ENCODE measurements around the gene FAM13A. TPM values are rescaled to one million over a fixed set of nuclear protein-coding genes. Genes with fewer than 3 reads are reported as not detected.
A peak's percentile ranks its signal among the peaks of the same experiment; 100 is the strongest.

FAM13A gene
- total and polyA plus RNA-seq, 2 of the 8 experiments (the other 6 are each of a cell fraction or from before 2014, with no cell fraction given), result 7.1 to 16.5 TPM

GRCh38 chr4:88761342-88761741 is 295.6 kb downstream of the FAM13A start:
- H3K36me3 ChIP-seq (ENCODE audit: control insufficient read depth in 2 of 4, insufficient read depth in 4 of 4, low read length in 3 of 4), result no peaks in the 10 kb centered on the region
- no peak overlapping the region for H3K27ac ChIP-seq (ENCODE audit: low read depth, low read length)
- no peak overlapping the region for H2AFZ ChIP-seq (ENCODE audit: low read length)
- H3K27me3 ChIP-seq (replicated peaks in 1 of 4; ENCODE audit: control insufficient read depth in 3 of 4, extremely low read depth in 1 of 4, insufficient read depth in 3 of 4, low read length in 3 of 4), result no peaks in the 10 kb centered on the region
- no peak overlapping the region for H2BK15ac ChIP-seq (ENCODE audit: low read length)
- H3K79me1 ChIP-seq (ENCODE audit: low read depth, low read length), result no peaks in the 10 kb centered on the region
- H3K23me2 ChIP-seq (ENCODE audit: low read depth, low read length), result no peaks in the 10 kb centered on the region
- no peaks in the 10 kb centered on the region for H3K79me2 ChIP-seq (ENCODE audit: control insufficient read depth in 1 of 2, insufficient read depth in 2 of 2, low read length in 2 of 2)
- peaks cover 0 to 3% of the 10 kb centered on the region in 2 experiments for H4K20me1 ChIP-seq (replicated peaks in 1 of 2; ENCODE audit: control insufficient read depth in 1 of 2, insufficient read depth in 2 of 2, low read length in 2 of 2)
- DNase-seq (ENCODE audit: low read depth in 1 of 2, low spot score in 2 of 2) (no peak), FAIRE-seq (no peak)
- no peak overlapping the region for H3K4me3 ChIP-seq (ENCODE audit: extremely low read depth in 1 of 4, insufficient read depth in 2 of 4, low read depth in 3 of 4, low read length in 4 of 4)
- no peak overlapping the region for H4K8ac ChIP-seq (ENCODE audit: extremely low read depth, insufficient read depth, low read length)
- H3K23ac ChIP-seq (ENCODE audit: insufficient read length), result no peak overlapping the region
- POLR2A ChIA-PET (ENCODE audit: partially characterized antibody), result no interaction called here
- no peak overlapping the region for H3K4ac ChIP-seq (replicated peaks; ENCODE audit: insufficient read length, low read depth, low read length)
- H2BK5ac ChIP-seq (ENCODE audit: low read depth, low read length), result no peak overlapping the region
- H2BK20ac ChIP-seq (ENCODE audit: low read length), result no peak overlapping the region
- H3K18ac ChIP-seq (ENCODE audit: extremely low read depth, low read length), result no peak overlapping the region
- H4K91ac ChIP-seq (replicated peaks; ENCODE audit: insufficient read length, low read length), result no peak overlapping the region
- peak overlapping the region; percentile 87; the same call in 1 of the 2 replicates for H2AK5ac ChIP-seq (ENCODE audit: low read depth, low read length)
- H4K5ac ChIP-seq (ENCODE audit: insufficient read length, low read depth, low read length), result no peak overlapping the region
- CTCF ChIA-PET (ENCODE audit: partially characterized antibody), result no interaction called here
- no peaks in the 10 kb centered on the region for H3K9me3 ChIP-seq (ENCODE audit: insufficient read depth in 2 of 2, low read depth in 1 of 2, low read length in 1 of 2)
- no peak overlapping the region for H2BK120ac ChIP-seq (replicated peaks; ENCODE audit: low read depth, low read length)
- WGBS, 2 experiments (ENCODE audit: extremely low coverage in 1 of 2, insufficient coverage in 1 of 2, insufficient read length in 1 of 2, insufficient replicate concordance in 2 of 2, low coverage in 1 of 2, low lambda C conversion rate in 2 of 2, missing lambda C conversion rate in 1 of 2), result 77% methylated on average over 3 of the region's 3 CpGs; no CpG with 5 or more reads in 1 of the 2 experiments
- H3K14ac ChIP-seq (ENCODE audit: insufficient read length), result no peak overlapping the region
- no peak overlapping the region for H3K56ac ChIP-seq (replicated peaks; ENCODE audit: insufficient read length, low read depth, low read length)
- no peak overlapping the region for H3K9ac ChIP-seq (replicated peaks in 1 of 4; ENCODE audit: extremely low read depth in 1 of 4, low read depth in 3 of 4, low read length in 3 of 4)
- H3K4me1 ChIP-seq (replicated peaks in 1 of 4; ENCODE audit: control insufficient read depth in 3 of 4, insufficient read depth in 4 of 4, low read length in 3 of 4), result peaks cover 3 to 11% (median 8%) of the 10 kb centered on the region in 4 experiments; a peak in 4 of 7 replicates
- no peak overlapping the region for H2BK12ac ChIP-seq (ENCODE audit: low read depth, low read length)
- H3K4me2 ChIP-seq (ENCODE audit: insufficient read depth in 1 of 2, low read depth in 2 of 2, low read length in 2 of 2), result no peak overlapping the region
- TF ChIP-seq SP2 (IDR thresholded peaks at IDR 0.05; ENCODE audit: low read length) (no peak), SUZ12 (IDR thresholded peaks at IDR 0.05; ENCODE audit: low read length) (no peak), HDAC2 (IDR thresholded peaks at IDR 0.05; ENCODE audit: borderline replicate concordance in 1 of 2, low read depth in 2 of 2, low read length in 2 of 2) (no peak), E2F6 (IDR thresholded peaks at IDR 0.05) (no peak), SP4 (IDR thresholded peaks at IDR 0.05; ENCODE audit: low read length) (no peak), ATF3 (IDR thresholded peaks at IDR 0.05; ENCODE audit: insufficient read depth, low read depth, low read length) (no peak), POLR2A (IDR thresholded peaks at IDR 0.05; ENCODE audit: control extremely low read depth in 1 of 2, low read depth in 2 of 2, low read length in 2 of 2) (no peak), USF2 (IDR thresholded peaks at IDR 0.05; ENCODE audit: low read length) (no peak), KDM1A (IDR thresholded peaks at IDR 0.05; ENCODE audit: borderline replicate concordance, low read length) (no peak), RBBP5 (IDR thresholded peaks at IDR 0.05; ENCODE audit: borderline replicate concordance, low read depth, low read length) (no peak), BRCA1 (IDR thresholded peaks at IDR 0.05; ENCODE audit: low read depth, low read length) (no peak), NRF1 (IDR thresholded peaks at IDR 0.05; ENCODE audit: low read depth, low read length) (no peak), TEAD4 (IDR thresholded peaks at IDR 0.05; ENCODE audit: low read depth, low read length) (no peak)

Data from H1 (cell line).